NCI-H2029 (cell line): ENCODE measurements around the gene ATAD3A.
"Not testable (repeated sequence)": the region's sequence is repeated elsewhere in the genome, so short reads cannot be mapped to it uniquely, and the experiment has no call there.

ENCODE experiments used
- DNase-seq: peaks from one replicate; lab custom pipeline; 2025; lab: John Stamatoyannopoulos, UW

Gene ATAD3A

GRCh38 chr1:1556505-1556904, 44.5 kb downstream of the ATAD3A start:
- no peak for DNase-seq

- DNase-seq, result not testable (repeated sequence)
These were observed 45.0 kb downstream of the ATAD3A start for GRCh38 chr1:1556961-1557360.

DNA sequence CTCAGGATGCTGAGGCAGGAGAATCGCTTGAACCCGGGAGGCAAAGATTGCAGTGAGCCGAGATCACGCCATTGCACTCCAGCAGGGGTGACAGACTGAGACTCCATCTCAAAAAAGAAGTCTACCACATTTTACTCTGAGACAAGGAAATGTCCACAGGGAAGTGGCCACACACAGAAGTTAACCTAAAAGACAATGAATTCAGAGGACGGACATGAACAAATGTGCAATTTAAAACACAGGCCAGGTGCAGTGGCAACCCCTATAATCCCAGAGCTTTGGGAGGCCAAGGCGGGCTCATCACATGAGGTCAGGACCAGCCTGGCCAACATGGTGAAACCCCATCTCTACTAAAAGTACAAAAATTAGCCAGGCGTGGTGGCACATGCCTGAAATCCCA, 45.7 kb downstream of the ATAD3A start:
- DNase-seq, result not testable (repeated sequence)

- DNase-seq, result no peak
These were observed 46.6 kb downstream of the ATAD3A start for GRCh38 chr1:1558591-1558990.

DNA sequence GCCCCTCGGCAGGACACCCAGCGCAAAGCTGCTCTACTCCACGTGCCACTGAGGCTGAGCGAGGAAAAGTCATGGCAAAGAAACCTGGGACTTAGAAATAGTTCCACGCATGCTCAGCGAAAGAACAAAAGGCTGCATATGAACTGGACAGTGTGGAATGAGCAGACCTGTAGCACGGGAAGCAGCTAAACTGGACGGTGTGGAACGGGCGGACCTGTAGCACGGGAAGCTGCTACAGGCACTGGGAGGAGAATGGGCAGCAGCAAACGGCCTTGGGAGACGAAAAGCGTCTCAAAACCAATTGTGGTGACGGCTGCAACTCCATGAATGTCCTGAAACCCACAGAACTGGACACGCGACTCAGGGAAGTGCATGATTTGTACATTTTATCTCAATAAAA, 47.1 kb downstream of the ATAD3A start:
- no peak for DNase-seq

DNA sequence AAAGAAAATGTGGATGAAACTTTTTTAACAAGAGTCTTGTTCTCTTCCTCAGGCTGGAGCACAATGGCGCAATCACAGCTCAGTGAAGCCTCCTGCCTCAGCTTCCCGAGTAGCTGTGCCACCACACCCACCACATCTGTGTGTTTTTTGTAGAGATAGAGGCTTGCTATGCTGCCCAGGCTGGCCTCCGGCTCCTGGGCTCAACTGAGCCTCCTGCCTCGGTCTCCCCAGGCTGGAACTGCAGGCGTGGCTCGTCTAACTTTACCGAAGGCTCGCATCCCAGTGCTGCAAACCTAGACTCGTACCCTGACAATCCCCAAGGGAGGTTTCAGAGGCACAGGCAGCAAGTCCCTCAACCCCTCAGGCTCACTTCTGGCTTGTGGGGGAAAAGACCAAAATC, 48.2 kb downstream of the ATAD3A start:
- no peak for DNase-seq

- DNase-seq, result no peak
These were observed 50.0 kb downstream of the ATAD3A start for GRCh38 chr1:1561801-1562470.

GRCh38 chr1:1562556-1563195, 50.7 kb downstream of the ATAD3A start:
- DNase-seq, result no peak

GRCh38 chr1:1563688-1564087, 51.7 kb downstream of the ATAD3A start:
- DNase-seq, result no peak

DNA sequence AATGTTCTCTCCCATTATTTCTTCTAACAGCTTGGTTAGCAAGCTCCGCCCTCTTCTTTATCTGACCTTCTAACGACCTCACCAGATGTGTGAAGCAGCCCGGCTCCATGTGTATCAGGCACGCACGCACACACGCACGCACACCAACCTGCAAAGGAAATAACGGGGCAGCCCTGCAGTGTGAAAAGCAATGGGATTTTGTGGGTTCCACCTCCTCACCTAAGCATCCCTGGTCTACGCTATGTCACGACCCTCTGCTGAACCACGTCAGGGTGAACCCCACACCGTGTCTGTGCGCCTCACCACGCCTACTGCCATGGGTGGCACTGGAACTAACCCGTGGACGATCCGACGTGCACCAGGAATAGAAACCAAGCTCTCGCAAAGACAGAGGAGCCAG, 52.3 kb downstream of the ATAD3A start:
- DNase-seq, result no peak

- no peak for DNase-seq
These were observed 53.4 kb downstream of the ATAD3A start for GRCh38 chr1:1565340-1565739.

GRCh38 chr1:1567152-1567875, 55.4 kb downstream of the ATAD3A start:
- DNase-seq, result no peak

DNA sequence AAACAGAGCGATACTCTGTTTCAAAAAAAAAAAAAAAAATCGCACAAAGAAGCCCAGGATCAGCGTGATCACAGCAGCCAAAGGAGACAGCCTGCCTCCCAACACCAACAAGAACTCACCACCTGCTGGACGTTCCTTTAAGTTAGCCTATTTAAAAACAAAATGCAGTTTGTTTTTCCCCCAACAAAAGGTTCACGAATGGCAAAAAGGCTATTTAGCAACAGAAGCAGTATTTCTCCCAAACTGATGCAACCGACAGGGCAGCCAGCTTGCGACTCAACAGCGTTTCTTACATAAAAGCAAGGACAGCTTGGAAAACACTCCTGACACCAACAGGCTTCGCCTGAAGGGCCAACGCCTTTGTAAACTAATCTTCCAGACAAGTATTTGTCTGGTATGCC, 55.9 kb downstream of the ATAD3A start:
- no peak for DNase-seq

DNA sequence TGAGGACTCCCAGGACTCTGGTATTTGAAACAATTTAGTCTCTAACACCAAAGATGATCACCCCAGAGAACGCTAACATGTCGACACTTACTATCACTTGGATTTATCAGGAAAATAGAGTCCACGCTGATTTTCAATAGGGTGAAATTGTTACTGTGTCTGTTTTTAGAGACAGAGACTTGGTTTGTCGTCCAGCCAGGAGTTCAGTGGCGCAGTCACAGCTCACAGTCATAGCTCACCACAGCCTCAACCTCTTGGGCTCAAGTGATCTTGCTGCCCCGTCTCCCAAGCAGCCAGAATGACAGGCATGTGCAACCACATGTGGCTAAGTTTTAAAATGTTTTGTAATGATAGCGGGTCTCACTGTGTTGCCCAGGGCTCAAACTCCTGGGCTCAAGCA, 57.4 kb downstream of the ATAD3A start:
- DNase-seq, result no peak

- peak; percentile 62 for DNase-seq
These were observed 62.1 kb downstream of the ATAD3A start for GRCh38 chr1:1573843-1574720.

DNA sequence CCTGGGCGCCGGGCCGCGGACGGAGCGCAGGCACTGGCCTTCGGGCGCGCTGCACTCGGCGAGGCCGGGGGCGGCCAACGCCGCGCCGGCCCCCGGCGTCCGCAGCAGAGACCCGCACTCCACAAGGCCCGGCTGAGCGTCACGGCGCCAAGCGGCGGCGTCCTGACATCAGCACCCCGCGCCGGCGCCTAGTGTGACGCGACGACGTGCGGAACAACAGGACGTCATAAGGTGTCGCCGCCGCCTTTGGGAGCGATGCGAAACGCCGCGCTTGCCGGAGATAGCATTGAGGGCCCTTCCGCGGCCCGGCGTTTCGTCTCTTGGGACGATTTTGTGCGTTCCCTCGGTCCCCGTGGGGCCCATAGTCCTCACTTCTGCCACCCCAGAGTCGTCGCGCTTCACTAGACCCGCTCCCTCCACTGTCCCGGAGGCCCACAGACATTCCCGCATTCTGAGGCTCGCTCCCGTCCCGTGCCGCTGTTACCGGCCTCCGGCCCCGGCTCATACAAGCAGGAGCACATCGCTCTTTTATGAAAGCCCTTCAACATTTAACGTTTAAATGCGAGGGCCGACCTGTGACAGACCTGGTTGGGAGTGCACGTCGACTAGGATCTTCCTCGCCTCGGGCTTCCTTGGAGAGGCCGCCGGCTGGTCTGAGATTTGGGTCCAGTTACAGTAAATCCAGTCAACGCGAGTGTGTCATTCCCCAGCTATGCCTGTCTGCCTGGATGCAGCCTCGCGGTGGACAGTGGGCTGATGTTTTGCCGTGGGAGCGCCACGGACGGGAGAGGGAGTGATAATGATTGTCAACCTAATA, 63.0 kb downstream of the ATAD3A start, which contains the start of gene SSU72:
TSS of gene SSU72 (minus strand) at position 143 of the 817 bp plus-strand sequence. CDS start 306 bp downstream, outside the sequence.
- DNase-seq, result peak; percentile 78

DNA sequence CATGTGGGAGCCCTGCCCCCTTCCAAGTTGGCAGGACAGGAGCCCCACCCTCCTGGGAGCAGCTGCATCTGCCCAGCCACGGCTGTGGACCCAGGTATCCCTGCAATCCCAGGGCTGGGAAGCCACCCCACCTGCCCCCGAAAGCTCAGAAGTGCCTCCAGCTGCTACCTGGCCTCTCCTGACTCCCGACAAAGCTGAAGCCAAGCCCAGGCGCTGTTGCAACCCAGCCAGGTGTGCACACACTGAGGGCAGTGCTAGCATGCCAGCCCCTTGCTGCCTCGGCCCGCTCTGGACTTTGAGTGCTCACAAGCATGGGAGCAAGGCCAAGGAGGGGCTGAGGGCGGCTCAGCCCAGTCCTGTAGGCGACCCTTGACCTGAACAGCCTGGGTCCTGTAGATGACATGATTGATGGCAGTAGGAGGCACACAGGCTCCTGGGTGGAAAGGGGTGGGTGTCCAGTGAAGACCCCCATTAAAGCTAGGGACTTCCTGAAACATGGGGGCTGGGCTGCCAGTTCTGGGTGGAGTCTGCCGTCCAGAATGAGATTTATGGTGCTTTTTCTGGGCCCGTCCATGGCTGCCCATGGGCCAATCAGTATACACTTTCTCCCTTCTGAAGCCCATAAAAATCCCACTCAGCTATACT, 65.5 kb downstream of the ATAD3A start:
- no peak for DNase-seq

GRCh38 chr1:1578371-1578940, 66.5 kb downstream of the ATAD3A start:
- DNase-seq, result no peak

GRCh38 chr1:1582585-1583346, 70.8 kb downstream of the ATAD3A start:
- no peak for DNase-seq
